Ascending aorta (tissue), 2 donors: Measurements from ENCODE around the gene FYN. TPM values are rescaled to one million over a fixed set of nuclear protein-coding genes. Genes with fewer than 3 reads are reported as not detected.

Experiments
- DNase-seq, 2 donors: peaks; one replicate each; pipeline ENCODE4 v3.0.0-alpha.2; 2019; ENCODE audit warnings: low spot score in 2 of 2
- H3K27ac ChIP-seq, 2 donors: fragments of 200-600 bp; sonication (generic); one replicate each; pipeline ENCODE4 v1.5.1; 2016 to 2017; ENCODE audit warnings: mild to moderate bottlenecking in 1 of 2
- H3K27me3 ChIP-seq: fragments of 200-600 bp; sonication (generic); one replicate; pipeline ENCODE4 v1.5.1; 2017
- H3K36me3 ChIP-seq, 2 donors: fragments of 200-600 bp; sonication (generic); one replicate each; pipeline ENCODE4 v1.5.1; 2016
- H3K4me1 ChIP-seq, 2 donors: fragments of 200-600 bp; sonication (generic); one replicate each; pipeline ENCODE4 v1.5.1; 2016 to 2017; ENCODE audit warnings: mild to moderate bottlenecking in 1 of 2
- H3K4me3 ChIP-seq, 2 donors: fragments of 200-600 bp; sonication (generic); one replicate each; pipeline ENCODE4 v1.5.1; 2016 to 2017; ENCODE audit warnings: mild to moderate bottlenecking in 1 of 2
- H3K9me3 ChIP-seq, 2 donors: fragments of 200-600 bp; sonication (generic); one replicate each; pipeline ENCODE4 v1.5.1; 2016
- CTCF ChIP-seq, 3 experiments: fragments of 200-600 bp in 2 of 3; fragments of 450-650 bp in 1 of 3; sonication (generic) in 2 of 3; IDR thresholded peaks; one replicate each; pipeline ENCODE4 v1.5.1; 2016 to 2019; ENCODE audit warnings: antibody characterized with exemption in 3 of 3, mild to moderate bottlenecking in 1 of 3, moderate library complexity in 1 of 3
- intact Hi-C: fragments of 100-400 bp; cut with DNase I; formaldehyde crosslinking; loops from one replicate; pipeline ENCODE4 v1.15.1; 2023
- total RNA-seq: library from RNA; depleted of rRNA; stranded (reverse); fragments of >200 nt; gene quantifications from one replicate; pipeline ENCODE4 v1.1.0, GENCODE V29; 2016

FYN gene
- total RNA-seq, 1 donor from 2014 or later = 141 TPM

GRCh38 chr6:111803804-111804203, 69.4 kb downstream of the FYN start:
- Histone ChIP-seq H3K4me3 (no peak overlapping the region), H3K36me3 (no peaks in the 10 kb centered on the region), H3K9me3 (no peaks in the 10 kb centered on the region), H3K4me1 (peaks cover 0 to 5% of the 10 kb centered on the region in 2 donors), H3K27me3 (no peaks in the 10 kb centered on the region), H3K27ac (peak overlapping the region in 1 of 2 donors; percentile 4)
- no peak for DNase-seq
- intact Hi-C loops = loop anchor here (2.0 kb wide), 1 partner anchor 193 kb away; no protein-coding TSS in a partner anchor
- TF ChIP-seq CTCF (IDR thresholded peaks at IDR 0.05) = no peak

DNA sequence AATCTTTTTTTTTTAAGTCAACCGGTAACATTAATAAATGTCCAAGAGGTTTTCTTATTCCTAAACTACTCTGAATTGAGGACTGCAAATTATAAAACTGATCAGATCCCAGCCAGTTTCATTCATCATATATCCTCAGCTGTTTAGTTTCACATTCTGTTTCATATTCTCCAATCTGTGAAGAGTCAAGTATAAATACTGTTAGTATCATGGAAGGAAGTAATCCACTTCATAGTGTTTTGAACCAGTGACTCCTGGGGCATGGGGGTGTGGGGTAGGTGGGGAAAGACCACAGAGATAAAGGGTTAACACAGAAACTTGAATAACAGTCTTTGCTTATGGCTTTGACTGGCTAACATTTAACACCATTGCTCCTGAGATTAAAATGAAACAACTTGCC, 69.9 kb downstream of the FYN start:
- no peak for TF ChIP-seq CTCF (IDR thresholded peaks at IDR 0.05)
- intact Hi-C loops = no loop called here
- no peaks in the 10 kb centered on the region for H3K27me3 ChIP-seq
- DNase-seq = no peak
- H3K36me3 ChIP-seq = no peaks in the 10 kb centered on the region
- H3K27ac ChIP-seq = no peak overlapping the region
- H3K4me3 ChIP-seq = no peak overlapping the region
- H3K4me1 ChIP-seq = peaks cover 0 to 5% of the 10 kb centered on the region in 2 donors
- H3K9me3 ChIP-seq = no peaks in the 10 kb centered on the region

DNA sequence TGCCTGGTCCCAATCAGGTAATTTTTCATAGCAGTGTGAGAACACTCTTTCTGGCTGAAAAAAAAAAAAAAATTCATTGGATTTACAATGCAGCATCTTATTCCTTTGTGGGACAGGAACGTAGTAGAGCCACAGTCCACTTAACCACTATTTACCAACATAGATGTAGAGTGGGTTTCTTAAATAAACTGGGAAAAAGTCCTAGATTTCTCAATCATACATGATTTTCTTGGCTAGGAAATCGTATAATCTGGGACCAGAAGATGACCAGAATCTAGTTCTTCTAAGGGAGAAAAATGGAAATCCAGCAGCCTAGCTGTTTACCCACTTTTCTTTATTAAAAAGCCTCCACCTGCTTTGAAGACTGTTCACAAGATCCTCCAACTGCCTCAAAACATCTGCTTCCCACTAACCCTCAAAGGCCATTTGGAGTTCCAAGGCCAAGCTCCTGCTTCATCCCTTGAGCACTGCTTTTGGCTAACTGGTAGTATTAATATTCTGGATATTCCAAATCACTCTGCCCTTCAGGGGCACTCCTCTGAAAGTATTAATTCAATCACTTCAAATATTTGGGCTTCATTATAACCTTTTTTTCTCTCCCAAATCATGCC, 70.4 kb downstream of the FYN start:
- Histone ChIP-seq H3K4me1 (peaks cover 0 to 5% of the 10 kb centered on the region in 2 donors), H3K27ac (no peak overlapping the region), H3K27me3 (no peaks in the 10 kb centered on the region), H3K4me3 (no peak overlapping the region), H3K9me3 (no peaks in the 10 kb centered on the region), H3K36me3 (no peaks in the 10 kb centered on the region)
- no peak for DNase-seq
- TF ChIP-seq CTCF (IDR thresholded peaks at IDR 0.05) = no peak
- intact Hi-C loops = no loop called here

- Histone ChIP-seq H3K27ac (no peak overlapping the region), H3K4me1 (peaks cover 0 to 5% of the 10 kb centered on the region in 2 donors), H3K36me3 (no peaks in the 10 kb centered on the region), H3K9me3 (no peaks in the 10 kb centered on the region), H3K4me3 (no peak overlapping the region), H3K27me3 (no peaks in the 10 kb centered on the region)
- no peak for DNase-seq
- no peak for TF ChIP-seq CTCF (IDR thresholded peaks at IDR 0.05)
- intact Hi-C loops = no loop called here
These were observed 71.2 kb downstream of the FYN start for GRCh38 chr6:111802015-111802414.

DNA sequence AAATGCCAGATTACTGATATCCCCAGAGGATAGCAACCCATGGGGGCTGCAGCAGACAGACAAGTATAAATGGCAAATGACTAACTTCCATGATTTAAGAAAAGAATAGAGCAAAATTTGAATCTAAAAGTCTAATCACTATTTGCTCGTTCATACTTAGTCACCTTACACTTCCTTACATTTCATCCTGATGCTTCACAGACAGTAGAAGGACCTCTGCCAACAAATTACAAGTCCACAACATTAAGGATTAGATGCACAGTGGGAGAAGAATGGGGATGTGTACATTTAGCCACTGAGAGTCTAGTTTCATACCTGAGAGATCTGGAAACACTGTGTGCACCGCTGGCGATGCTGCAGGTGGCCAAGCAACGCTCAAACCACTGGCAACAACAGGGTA, 72.4 kb downstream of the FYN start:
- Histone ChIP-seq H3K27ac (no peak overlapping the region), H3K4me1 (peaks cover 0 to 5% of the 10 kb centered on the region in 2 donors), H3K36me3 (no peaks in the 10 kb centered on the region), H3K4me3 (no peak overlapping the region), H3K27me3 (no peaks in the 10 kb centered on the region), H3K9me3 (no peaks in the 10 kb centered on the region)
- no peak for DNase-seq
- intact Hi-C loops = no loop called here
- no peak for TF ChIP-seq CTCF (IDR thresholded peaks at IDR 0.05)
